Measurements from ENCODE around the gene NAPSA.

GRCh38 chr19:50358483-50359327 is 6.7 kb downstream of the NAPSA start:
- TF ChIP-seq CTCF (IDR thresholded peaks at IDR 0.05; ENCODE audit: control extremely low read depth in 1 of 3, insufficient read depth in 1 of 3, low read depth in 1 of 3, low read length in 3 of 3) = no peak
- TF ChIP-seq POLR2A (IDR thresholded peaks at IDR 0.05; ENCODE audit: control extremely low read depth in 1 of 2, low read depth in 2 of 2, low read length in 2 of 2) = no peak

All from H1 (cell line).